Measurements from ENCODE around the gene FOXN1.

Gene FOXN1

DNA sequence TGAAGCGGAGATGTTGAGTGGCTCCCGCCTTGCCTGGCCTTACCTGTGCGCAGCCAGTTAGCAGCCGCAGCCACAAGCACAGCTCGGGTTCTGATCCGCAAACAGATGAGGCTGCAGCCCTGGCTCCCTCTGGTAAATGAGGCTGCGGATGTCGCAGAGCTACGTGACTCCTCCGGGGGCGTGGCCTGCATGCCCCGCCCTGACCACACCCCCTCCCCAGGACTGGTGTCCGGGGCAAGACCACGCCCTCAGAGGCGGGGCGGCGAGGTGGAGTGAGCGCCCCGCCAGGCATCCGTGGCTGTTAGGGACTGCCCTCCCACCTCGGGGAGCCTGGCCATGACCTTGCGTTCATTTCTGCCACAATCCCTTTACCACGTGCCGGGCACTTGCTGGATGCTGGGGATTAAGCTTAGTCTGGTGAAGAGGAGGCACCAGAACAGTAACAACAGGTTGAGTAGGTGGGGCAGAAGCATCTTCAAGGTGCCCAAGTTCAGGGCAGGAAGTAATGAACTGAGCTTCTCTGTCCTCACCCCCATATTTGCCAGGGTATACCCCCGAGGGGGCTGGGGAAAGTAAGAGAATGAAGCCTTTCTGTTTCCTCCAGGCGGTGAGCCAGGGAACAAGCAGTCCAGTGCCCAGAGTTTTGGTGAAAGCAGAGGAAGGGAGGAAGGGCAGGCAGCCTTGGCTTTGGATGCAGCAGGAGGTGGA, 70.8 kb downstream of the FOXN1 start, which contains the start of gene ALDOC:
TSS of gene ALDOC (minus strand) at position 138 of the 708 bp plus-strand sequence. CDS start 1,363 bp downstream, outside the sequence.
- DNase-seq: peak; percentile 74

DNA sequence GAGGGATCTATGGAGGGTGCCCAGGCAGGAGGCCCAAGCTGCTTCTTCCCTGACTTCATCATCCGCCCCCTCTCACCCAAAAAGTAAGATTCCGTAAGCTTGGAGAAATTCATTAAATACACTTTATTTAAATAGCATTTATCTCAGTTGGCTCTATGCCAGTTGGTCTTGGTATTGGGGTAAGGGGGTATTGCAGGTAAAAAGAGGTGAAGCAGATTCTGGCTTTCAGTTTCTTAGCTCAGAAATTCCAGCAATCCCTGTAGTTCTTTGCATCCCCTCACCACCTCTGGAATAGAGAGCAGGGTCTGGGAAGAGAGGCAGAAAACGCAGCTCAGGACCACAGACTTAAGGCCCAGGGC, 71.3 kb downstream of the FOXN1 start:
- no peak for DNase-seq

DNA sequence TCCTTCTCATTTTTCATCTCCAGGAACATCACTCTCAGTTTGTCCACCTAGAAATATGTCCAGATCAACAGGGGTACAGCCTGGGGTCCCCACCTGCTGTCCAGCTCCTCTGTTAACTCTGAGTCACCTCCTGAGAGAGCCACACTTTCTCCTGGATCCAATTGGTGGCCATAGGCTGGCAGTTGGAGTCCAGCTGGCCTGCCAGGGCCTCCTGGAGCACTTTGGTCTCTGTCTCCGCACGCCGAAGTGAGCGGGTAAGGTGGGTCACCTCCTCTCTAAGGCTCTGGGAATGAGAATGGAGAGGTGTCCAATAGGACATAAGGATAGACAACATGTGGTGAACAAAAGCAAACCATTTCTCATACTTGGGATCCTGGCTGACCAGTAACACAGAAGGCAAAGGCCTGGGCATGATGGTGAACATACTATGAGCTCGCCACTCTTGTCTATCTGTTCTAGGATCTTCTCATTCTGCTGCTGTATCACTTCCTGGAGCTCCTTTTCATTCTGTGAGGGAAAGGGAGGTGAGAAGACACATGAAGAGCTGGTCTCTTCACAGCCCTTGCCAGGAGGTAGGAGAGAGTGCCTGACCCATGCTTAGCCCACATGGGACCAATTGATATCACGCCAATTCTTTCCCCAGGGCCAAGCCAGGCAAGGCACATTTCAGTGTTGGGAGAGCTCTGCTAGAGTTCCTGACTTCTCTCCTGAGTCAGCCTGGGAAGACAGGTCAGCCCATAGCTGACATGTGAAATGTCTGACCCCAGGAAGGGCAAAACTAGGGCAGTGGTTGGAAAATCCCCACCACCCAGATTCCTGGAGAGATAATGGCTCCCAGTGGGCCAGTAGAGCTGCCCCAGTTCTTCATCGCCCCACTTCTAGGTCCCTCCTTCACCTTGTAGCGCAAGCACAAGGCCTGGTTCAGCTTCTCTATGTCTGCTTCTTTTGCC, 72.4 kb downstream of the FOXN1 start:
- DNase-seq: no peak

DNA sequence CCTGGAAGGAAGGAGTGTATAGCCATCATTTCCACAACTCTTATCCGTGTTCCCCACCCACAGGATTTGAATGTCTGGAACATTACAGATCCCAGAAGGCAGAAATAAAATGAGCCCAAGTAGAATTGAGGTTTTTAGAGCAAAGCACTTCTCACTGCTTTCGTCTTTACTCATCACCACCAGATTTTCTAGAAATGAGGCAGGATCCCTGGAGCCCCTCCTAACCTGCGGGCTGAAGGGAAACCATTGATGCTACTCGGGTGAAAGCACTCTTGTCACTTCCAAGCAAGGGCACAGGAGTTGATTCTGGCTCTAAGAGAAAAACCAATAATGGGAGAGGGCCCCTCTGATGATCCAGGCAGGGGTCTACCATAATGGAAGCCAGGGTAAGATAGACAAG, 73.4 kb downstream of the FOXN1 start:
- DNase-seq: no peak

DNA sequence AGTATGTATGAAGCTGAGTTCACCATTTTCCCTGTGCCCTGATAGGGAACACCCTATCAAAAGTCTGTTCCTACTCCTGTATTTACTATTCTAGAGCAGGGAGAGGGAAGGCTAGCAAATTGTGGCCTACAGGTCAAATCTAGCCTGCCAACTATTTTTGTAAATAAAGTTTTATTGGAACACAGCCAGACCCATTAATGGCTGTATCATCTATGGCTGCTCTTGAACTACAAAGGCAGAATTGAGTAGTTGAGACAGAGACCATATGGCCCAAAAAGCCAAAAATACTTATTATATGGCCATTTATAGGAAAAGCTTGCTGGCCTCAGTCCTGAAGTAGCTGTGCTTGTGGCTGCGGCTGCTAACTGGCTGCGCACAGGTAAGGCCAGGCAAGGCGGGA, 74.8 kb downstream of the FOXN1 start:
- no peak for DNase-seq

DNA sequence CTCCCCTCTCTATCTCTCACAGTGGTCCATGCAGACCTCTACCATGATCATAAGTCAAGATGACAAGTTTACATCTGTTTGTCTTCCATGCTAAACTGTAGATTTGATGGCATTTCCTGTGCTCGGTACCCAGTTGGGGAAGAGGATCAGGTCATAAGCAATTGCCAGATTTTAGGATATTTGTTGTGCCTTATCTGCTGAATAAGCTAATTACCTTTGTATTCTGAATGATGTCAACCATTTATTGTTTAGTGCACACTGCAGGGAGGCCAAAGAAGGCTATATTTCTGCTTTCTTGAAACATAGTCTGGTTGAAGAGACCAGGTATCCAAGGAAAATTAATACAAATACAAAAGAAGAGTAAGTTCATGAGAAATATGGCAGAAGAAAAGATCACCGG, 76.4 kb downstream of the FOXN1 start:
- DNase-seq: no peak

DNA sequence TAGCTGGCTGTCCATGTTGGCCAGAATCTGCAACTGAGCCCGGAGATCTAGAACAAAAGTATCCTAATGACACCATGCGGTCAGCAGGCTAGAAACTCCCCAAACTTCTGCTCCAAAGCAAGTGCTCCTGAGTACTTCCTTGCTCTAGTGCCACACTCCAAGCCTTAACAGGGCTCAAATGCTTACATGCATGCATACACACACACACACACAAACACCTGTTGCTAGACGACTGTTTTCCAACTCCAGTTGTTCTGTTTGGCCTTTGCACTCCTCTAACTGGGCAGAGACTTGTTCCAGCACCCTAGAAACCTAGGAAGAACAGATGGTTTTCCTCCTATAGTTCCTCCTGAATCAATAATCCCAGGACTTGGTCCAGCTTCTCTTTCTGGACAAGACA, 78.3 kb downstream of the FOXN1 start:
- DNase-seq: no peak

DNA sequence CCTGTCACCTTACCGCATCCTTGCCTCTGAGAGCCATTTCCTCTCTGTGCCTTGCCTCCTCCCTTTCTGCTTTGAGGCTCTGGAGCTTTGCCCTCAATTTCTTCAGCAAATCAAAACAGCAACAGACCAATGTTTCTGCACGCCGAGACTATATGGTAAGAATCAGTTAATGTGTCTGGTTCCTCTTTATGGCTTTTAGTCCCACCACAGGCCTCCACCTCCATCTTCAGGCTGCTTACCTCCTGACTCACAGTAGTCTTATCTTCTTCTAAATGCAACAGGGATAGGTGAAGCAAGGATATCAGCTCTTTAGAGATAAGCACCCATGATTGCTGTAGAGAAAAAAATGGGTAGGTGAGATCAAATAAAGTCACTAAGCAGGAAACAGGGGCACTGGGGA, 79.7 kb downstream of the FOXN1 start:
- no peak for DNase-seq
